BJ (cell line): ENCODE results near the gene PPFIA3. TPM values are rescaled to one million over a fixed set of nuclear protein-coding genes. Genes with fewer than 3 reads are reported as not detected.

Experiments used
- CTCF ChIA-PET: fragments of 350-600 bp; formaldehyde crosslinking; extraction: SDS; loops from one replicate; lab custom pipeline; 2021; ENCODE audit warnings: antibody characterized with exemption, inconsistent platforms; lab: Yijun Ruan, JAX
- POLR2A ChIA-PET: fragments of 300-600 bp; sonication (Branson Sonifier 250); formaldehyde crosslinking; extraction: SDS; loops from one replicate; lab custom pipeline; 2021; ENCODE audit warnings: antibody characterized with exemption; lab: Charles Lee
- DNase-seq: peaks from one replicate; pipeline ENCODE4 v3.0.0-alpha.2; 2011; ENCODE audit warnings: low read depth
- H3K27me3 ChIP-seq: 2 replicates; pipeline ENCODE4 v1.6.0; 2011; ENCODE audit warnings: low read length; ENCODE audit not compliant: control insufficient read depth, insufficient read depth
- H3K36me3 ChIP-seq: 2 replicates; pipeline ENCODE4 v1.5.1; 2011; ENCODE audit warnings: low read length; ENCODE audit not compliant: control insufficient read depth, insufficient read depth
- H3K4me3 ChIP-seq: 2 replicates; pipeline ENCODE4 v1.5.1; 2011; ENCODE audit warnings: low read depth, mild to moderate bottlenecking, control low read depth, low read length
- CTCF ChIP-seq: IDR thresholded peaks from 2 replicates; pipeline ENCODE4 v1.5.1; 2011; ENCODE audit warnings: low read depth, mild to moderate bottlenecking, control low read depth, inconsistent platforms, low read length, moderate library complexity; ENCODE audit not compliant: insufficient read depth
- polyA plus RNA-seq: library from polyadenylated mRNA; depleted of rRNA; stranded (reverse); fragments of >200 nt; gene quantifications from 2 replicates; pipeline ENCODE4 v1.2.3, GENCODE V29; 2011

The PPFIA3 gene
- polyA plus RNA-seq, 1 experiment = 1.4 TPM

DNA sequence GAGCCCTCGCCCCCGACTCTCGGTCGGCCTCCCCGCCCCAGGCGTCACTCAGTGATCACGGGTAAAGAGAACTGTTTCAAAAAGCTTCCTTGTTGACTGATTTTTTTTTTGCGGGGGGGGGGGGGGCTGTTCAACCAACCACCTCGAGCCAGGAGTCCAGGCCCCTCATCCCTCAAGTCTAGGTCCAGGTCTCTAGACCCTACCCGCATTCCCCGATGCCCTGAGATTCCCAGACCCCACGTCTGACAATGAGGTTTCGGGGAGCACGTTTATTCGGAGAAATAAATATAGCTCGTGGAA, 31.6 kb downstream of the PPFIA3 start:
- DNase-seq = no peak
- POLR2A ChIA-PET = interaction anchor here (0.7 kb wide), 1 partner anchor 24 kb away, joined by 5 read pairs; no protein-coding TSS in a partner anchor
- CTCF ChIA-PET = interaction anchor here (1.1 to 2.8 kb wide), 7 partner anchors 15 to 57 kb away, joined by 3 to 11 read pairs (median 4); partner anchors contain the start of gene LIN7B
- Histone ChIP-seq H3K36me3 (no peaks in the 10 kb centered on the region), H3K27me3 (peaks cover 2% of the 10 kb centered on the region; the same call in 1 of the 2 replicates), H3K4me3 (peak overlapping the region; percentile 68)
- no peak for TF ChIP-seq CTCF

DNA sequence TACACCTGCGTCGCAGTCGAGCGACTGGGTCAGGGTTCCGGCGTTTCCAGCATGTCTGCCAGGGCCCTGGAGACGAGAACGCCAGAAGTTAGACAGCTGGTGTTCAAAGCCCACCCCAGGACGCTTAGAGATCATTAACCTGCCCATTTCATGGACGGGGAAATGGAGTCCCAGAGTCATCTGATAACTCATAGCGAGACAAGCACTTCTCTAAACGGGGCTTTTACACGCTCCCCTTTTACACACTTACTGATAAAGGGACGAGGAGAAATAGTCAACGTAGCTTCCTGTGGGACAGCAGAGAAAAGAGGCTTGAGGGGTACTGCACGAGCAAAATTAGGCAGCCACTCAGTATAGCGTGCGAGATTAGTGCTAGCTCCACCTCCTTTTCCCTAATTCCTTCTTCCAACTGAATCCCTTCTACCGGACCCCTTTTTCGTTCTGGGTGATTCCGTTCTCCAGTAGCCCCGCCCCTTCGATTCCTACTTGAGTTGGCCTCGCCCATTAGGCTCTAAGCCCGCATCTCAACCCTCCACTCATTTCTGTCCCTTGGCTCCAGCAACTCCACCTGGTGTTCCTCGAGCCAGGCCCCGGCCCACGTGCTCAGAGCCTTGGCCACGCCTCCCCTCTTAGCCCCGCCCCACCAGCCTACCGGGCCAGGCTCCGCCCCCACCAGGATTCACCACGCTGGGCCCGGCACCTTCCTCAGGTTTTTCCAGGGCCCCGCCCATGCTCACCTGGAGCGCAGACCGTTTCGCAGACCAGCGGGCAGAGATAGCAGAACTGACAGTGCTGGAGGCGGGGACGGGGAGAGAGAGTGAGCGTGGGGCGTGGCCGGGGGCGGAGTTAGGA, 32.1 kb downstream of the PPFIA3 start:
- POLR2A ChIA-PET = interaction anchor here (0.7 kb wide), 1 partner anchor 25 kb away, joined by 5 read pairs; no protein-coding TSS in a partner anchor
- no peak for DNase-seq
- TF ChIP-seq CTCF = no peak
- Histone ChIP-seq H3K36me3 (no peaks in the 10 kb centered on the region), H3K27me3 (peaks cover 2% of the 10 kb centered on the region; the same call in 1 of the 2 replicates), H3K4me3 (no peak overlapping the region)
- CTCF ChIA-PET = interaction anchor here (1.1 to 2.8 kb wide), 6 partner anchors 16 to 57 kb away, joined by 3 to 11 read pairs (median 4); partner anchors contain the start of gene LIN7B

- H3K36me3 ChIP-seq = no peaks in the 10 kb centered on the region
- H3K27me3 ChIP-seq = peaks cover 2% of the 10 kb centered on the region; the same call in 1 of the 2 replicates
- ChIA-PET CTCF (interaction anchor here (1.6 to 2.8 kb wide), 2 partner anchors 38 to 47 kb away, joined by 4 to 11 read pairs; partner anchors contain the start of gene LIN7B), POLR2A (no interaction called here)
- TF ChIP-seq CTCF = no peak
- H3K4me3 ChIP-seq = no peak overlapping the region
- no peak for DNase-seq
Measured at GRCh38 chr19:49152119-49152550, 32.8 kb downstream of the PPFIA3 start.

GRCh38 chr19:49153167-49153809, 33.9 kb downstream of the PPFIA3 start:
- TF ChIP-seq CTCF = no peak
- no peak for DNase-seq
- POLR2A ChIA-PET = no interaction called here

DNA sequence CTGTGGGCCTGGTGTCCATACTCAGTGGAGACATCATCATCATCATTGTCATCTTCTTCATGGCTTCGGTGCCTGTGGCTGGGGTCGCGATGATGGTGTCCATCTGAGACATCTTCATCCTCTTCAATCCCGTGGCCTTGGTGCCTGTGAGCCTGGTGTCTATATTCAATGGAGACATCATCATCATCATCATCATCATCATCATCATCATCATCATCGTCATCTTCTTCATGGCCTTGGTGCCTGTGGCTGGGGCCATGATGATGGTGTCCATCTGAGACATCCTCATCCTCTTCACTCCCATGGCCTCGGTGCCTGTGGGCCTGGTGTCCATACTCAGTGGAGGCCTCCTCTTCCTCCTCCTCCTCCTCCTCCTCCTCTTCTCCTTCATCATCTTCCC, 34.9 kb downstream of the PPFIA3 start:
- peaks cover 2% of the 10 kb centered on the region; the same call in 1 of the 2 replicates for H3K27me3 ChIP-seq
- H3K4me3 ChIP-seq = no peak overlapping the region
- no peak for DNase-seq
- TF ChIP-seq CTCF = no peak
- ChIA-PET CTCF (interaction anchor here (1.4 to 1.9 kb wide), 2 partner anchors 8 to 44 kb away, joined by 5 read pairs; no protein-coding TSS in a partner anchor), POLR2A (no interaction called here)
- no peaks in the 10 kb centered on the region for H3K36me3 ChIP-seq

More at GRCh38 chr19:49153167-49153809, 33.9 kb downstream of the PPFIA3 start:
- Histone ChIP-seq H3K27me3 (peaks cover 2% of the 10 kb centered on the region; the same call in 1 of the 2 replicates), H3K36me3 (no peaks in the 10 kb centered on the region), H3K4me3 (no peak overlapping the region)
- CTCF ChIA-PET = no interaction called here
